ENCODE results near the gene SLC47A2.

SLC47A2 gene

GRCh38 chr17:19642373-19642893, 74.0 kb downstream of the SLC47A2 start:
- DNase-seq: no peak

DNA sequence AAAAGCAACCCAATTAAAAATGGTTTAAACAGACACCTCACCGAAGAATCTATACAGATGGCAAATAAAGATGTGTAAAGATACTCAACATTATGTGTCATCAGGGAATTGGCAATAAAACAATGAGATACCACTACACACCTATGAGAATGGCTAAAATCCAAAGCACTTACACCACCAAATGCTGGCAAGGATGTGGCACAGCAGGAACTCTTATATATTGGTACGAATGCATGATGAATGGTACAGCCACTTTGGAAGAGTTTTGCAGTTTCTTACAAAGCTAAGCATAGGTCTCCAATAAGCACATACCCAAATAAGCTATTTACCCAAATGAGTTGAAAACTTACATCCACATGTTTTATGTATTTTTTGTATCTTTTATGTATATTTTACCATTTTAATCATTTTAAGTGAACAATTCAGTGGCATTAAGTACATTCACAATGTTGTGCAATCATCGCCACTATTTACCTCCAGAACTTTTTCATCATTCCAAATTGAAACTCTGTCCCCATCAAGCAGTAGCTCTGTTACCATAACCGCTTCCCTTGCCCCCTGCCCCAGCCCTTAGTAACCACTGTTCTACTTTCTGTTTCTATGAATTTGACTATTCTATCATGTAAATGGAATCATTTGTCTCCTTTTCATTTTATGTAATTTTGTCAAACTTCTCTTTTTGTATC, 74.6 kb downstream of the SLC47A2 start:
- DNase-seq: no peak

GRCh38 chr17:19631905-19632304, 84.5 kb downstream of the SLC47A2 start:
- DNase-seq: no peak

- no peak for DNase-seq
Measured at GRCh38 chr17:19630661-19631060, 85.7 kb downstream of the SLC47A2 start.

- no peak for DNase-seq
Measured at GRCh38 chr17:19630035-19630434, 86.3 kb downstream of the SLC47A2 start.

DNA sequence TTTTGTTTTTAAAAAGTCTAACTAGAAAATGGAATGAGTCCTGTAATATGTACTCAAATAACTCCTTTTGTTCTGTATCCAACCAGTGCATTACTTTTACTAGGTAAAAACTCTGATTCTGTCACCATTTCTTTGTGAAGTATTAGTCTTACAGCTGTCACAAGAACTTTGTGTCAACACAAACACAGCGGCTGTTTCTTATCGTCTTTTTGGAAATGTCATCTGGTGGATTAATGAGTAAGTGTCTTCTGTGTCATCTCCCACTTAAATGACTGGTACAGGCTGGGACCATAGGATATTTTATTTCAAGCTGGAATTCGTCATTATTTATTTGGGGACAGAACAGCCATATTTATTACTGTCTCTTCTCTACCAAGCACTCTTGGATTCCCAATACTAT, 86.9 kb downstream of the SLC47A2 start:
- DNase-seq: no peak
